Uterus (tissue), 4 donors: Measurements from ENCODE around the gene HES7. TPM values are rescaled to one million over a fixed set of nuclear protein-coding genes. Genes with fewer than 3 reads are reported as not detected.
A peak's percentile ranks its signal among the peaks of the same experiment; 100 is the strongest.

ENCODE experiments used
- DNase-seq, 2 donors: peaks; one replicate each; pipeline ENCODE4 v3.0.0-alpha.2; 2019 to 2020
- H3K27ac ChIP-seq, 2 donors: fragments of 200-600 bp; sonication (generic); 1 replicate in 1 of 2; 2 replicates in 1 of 2; pipeline ENCODE4 v1.5.1; 2016 to 2018
- H3K27me3 ChIP-seq, 2 donors: fragments of 200-600 bp; sonication (generic); one replicate each; pipeline ENCODE4 v1.5.1; 2018 to 2019; ENCODE audit warnings: control low read depth in 1 of 2
- H3K36me3 ChIP-seq, 2 donors: fragments of 200-600 bp; sonication (generic); one replicate each; pipeline ENCODE4 v1.5.1; 2019; ENCODE audit warnings: control low read depth in 1 of 2
- H3K4me1 ChIP-seq, 2 donors: fragments of 200-600 bp; sonication (generic); one replicate each; pipeline ENCODE4 v1.5.1; 2018 to 2019; ENCODE audit warnings: control low read depth in 1 of 2
- H3K4me3 ChIP-seq, 2 donors: fragments of 200-600 bp; sonication (generic); 1 replicate in 1 of 2; 2 replicates in 1 of 2; pipeline ENCODE4 v1.5.1; 2018 to 2019; ENCODE audit warnings: mild to moderate bottlenecking in 1 of 2
- H3K9me3 ChIP-seq, 2 donors: fragments of 200-600 bp; sonication (generic); one replicate each; pipeline ENCODE4 v1.5.1; 2019; ENCODE audit warnings: control low read depth in 1 of 2
- CTCF ChIP-seq, 4 experiments: fragments of 200-600 bp in 2 of 4; fragments of 450-650 bp in 2 of 4; sonication (generic) in 2 of 4; IDR thresholded peaks; one replicate each; pipeline ENCODE4 v1.5.1; 2016 to 2019; ENCODE audit warnings: antibody characterized with exemption in 4 of 4, mild to moderate bottlenecking in 2 of 4, moderate library complexity in 1 of 4
- POLR2A ChIP-seq, 2 donors: fragments of 450-650 bp; IDR thresholded peaks; one replicate each; pipeline ENCODE4 v1.6.1; 2016; ENCODE audit warnings: antibody characterized with exemption in 2 of 2, mild to moderate bottlenecking in 1 of 2, moderate library complexity in 1 of 2
- intact Hi-C: fragments of 100-400 bp; cut with DNase I; formaldehyde crosslinking; loops from one replicate; pipeline ENCODE4 v1.15.1; 2023; ENCODE audit warnings: low total_unique reads
- total RNA-seq, 4 donors: library from RNA; depleted of rRNA in 3 of 4; stranded (reverse); fragments of >200 nt in 3 of 4; gene quantifications; one replicate each; pipeline versions ENCODE4 v1.1.0 to v1.2.4, GENCODE V29; 2014 to 2023
- donor health status: DM: yes; HTN: yes; CAD: no.

Gene HES7
- total RNA-seq, 4 donors from 2014 or later: 0.61 TPM; not detected in 3

- no peaks in the 10 kb centered on the region for H3K27me3 ChIP-seq
- H3K36me3 ChIP-seq: no peaks in the 10 kb centered on the region
- H3K27ac ChIP-seq: peak overlapping the region; percentile 85 to 90
- no peaks in the 10 kb centered on the region for H3K9me3 ChIP-seq
- peak; percentile 46 to 56 for DNase-seq
- peak overlapping the region; percentile 65 for H3K4me3 ChIP-seq
- intact Hi-C loops: loop anchor here (10.0 kb wide), 1 partner anchor 58 kb away; no protein-coding TSS in a partner anchor
- peaks cover 0 to 26% of the 10 kb centered on the region in 2 donors for H3K4me1 ChIP-seq
- no peak for TF ChIP-seq POLR2A (IDR thresholded peaks at IDR 0.05)
- TF ChIP-seq CTCF (IDR thresholded peaks at IDR 0.05): no peak
These were observed 2.7 kb upstream of the HES7 start for GRCh38 chr17:8126491-8127066.

GRCh38 chr17:8125947-8126490 is 2.1 kb upstream of the HES7 start:
- H3K9me3 ChIP-seq: no peaks in the 10 kb centered on the region
- peak overlapping the region; percentile 85 to 90 for H3K27ac ChIP-seq
- peaks cover 0 to 31% of the 10 kb centered on the region in 2 donors for H3K4me1 ChIP-seq
- peak in 1 of 2 donors; percentile 55 for DNase-seq
- H3K4me3 ChIP-seq: peak overlapping the region; percentile 65
- TF ChIP-seq CTCF (IDR thresholded peaks at IDR 0.05) (no peak), POLR2A (IDR thresholded peaks at IDR 0.05) (no peak)
- H3K27me3 ChIP-seq: no peaks in the 10 kb centered on the region
- H3K36me3 ChIP-seq: no peaks in the 10 kb centered on the region
- intact Hi-C loops: loop anchor here (10.0 kb wide), 1 partner anchor 59 kb away; no protein-coding TSS in a partner anchor

GRCh38 chr17:8125154-8125946 is 1.4 kb upstream of the HES7 start:
- peaks cover 0 to 37% of the 10 kb centered on the region in 2 donors for H3K4me1 ChIP-seq
- peak; percentile 88 to 90 for DNase-seq
- no peaks in the 10 kb centered on the region for H3K36me3 ChIP-seq
- TF ChIP-seq POLR2A (IDR thresholded peaks at IDR 0.05) (no peak), CTCF (IDR thresholded peaks at IDR 0.05) (peak in 1 of 4 experiments; percentile 24)
- no peaks in the 10 kb centered on the region for H3K9me3 ChIP-seq
- peak overlapping the region; percentile 65 for H3K4me3 ChIP-seq
- H3K27ac ChIP-seq: peak overlapping the region; percentile 85 to 90
- no peaks in the 10 kb centered on the region for H3K27me3 ChIP-seq
- intact Hi-C loops: loop anchor here (10.0 kb wide), 1 partner anchor 59 kb away; no protein-coding TSS in a partner anchor

GRCh38 chr17:8124350-8125153 is 646 bp upstream of the HES7 start:
- intact Hi-C loops: loop anchor here (10.0 kb wide), 1 partner anchor 60 kb away; no protein-coding TSS in a partner anchor
- Histone ChIP-seq H3K4me3 (peak overlapping the region; percentile 43 to 65), H3K4me1 (peaks cover 0 to 37% of the 10 kb centered on the region in 2 donors), H3K36me3 (no peaks in the 10 kb centered on the region), H3K9me3 (no peaks in the 10 kb centered on the region), H3K27ac (peak overlapping the region in 1 of 2 donors; percentile 82), H3K27me3 (no peaks in the 10 kb centered on the region)
- no peak for TF ChIP-seq POLR2A (IDR thresholded peaks at IDR 0.05)
- no peak for TF ChIP-seq CTCF (IDR thresholded peaks at IDR 0.05)
- no peak for DNase-seq
